Breast epithelium (tissue), 4 donors: ENCODE results near the gene ASAP2. TPM values are rescaled to one million over a fixed set of nuclear protein-coding genes. Genes with fewer than 3 reads are reported as not detected.

Source experiments
- DNase-seq, 2 donors: peaks; one replicate each; pipeline ENCODE4 v3.0.0-alpha.2; 2019; ENCODE audit warnings: low spot score in 2 of 2
- H3K27ac ChIP-seq, 2 donors: fragments of 200-600 bp; sonication (generic) in 1 of 2; one replicate each; pipeline ENCODE4 v1.5.1; 2016 to 2019; ENCODE audit warnings: mild to moderate bottlenecking in 1 of 2
- H3K27me3 ChIP-seq, 2 donors: fragments of 200-600 bp; sonication (generic) in 1 of 2; one replicate each; pipeline versions ENCODE4 v1.5.1 to v1.6.0; 2017 to 2019; ENCODE audit warnings: control low read depth in 1 of 2, mild to moderate bottlenecking in 1 of 2
- H3K36me3 ChIP-seq: fragments of 200-600 bp; one replicate; pipeline ENCODE4 v1.5.1; 2019
- H3K4me1 ChIP-seq, 2 donors: fragments of 200-600 bp; sonication (generic); one replicate each; pipeline ENCODE4 v1.5.1; 2016 to 2019; ENCODE audit warnings: control low read depth in 1 of 2
- H3K4me3 ChIP-seq, 3 donors: fragments of 200-600 bp; sonication (generic); 1 replicate in 2 of 3; 2 replicates in 1 of 3; pipeline ENCODE4 v1.5.1; 2016 to 2019; ENCODE audit warnings: mild to moderate bottlenecking in 3 of 3, moderate library complexity in 2 of 3
- H3K9me3 ChIP-seq, 2 donors: fragments of 200-600 bp; sonication (generic) in 1 of 2; one replicate each; pipeline ENCODE4 v1.5.1; 2016 to 2019; ENCODE audit warnings: control low read depth in 1 of 2
- CTCF ChIP-seq, 3 donors: fragments of 450-650 bp; IDR thresholded peaks; one replicate each; pipeline ENCODE4 v1.5.1; 2016 to 2017; ENCODE audit warnings: antibody characterized with exemption in 3 of 3, mild to moderate bottlenecking in 3 of 3, moderate library complexity in 3 of 3
- POLR2A ChIP-seq: fragments of 450-650 bp; IDR thresholded peaks from one replicate; pipeline ENCODE4 v1.6.1; 2016; ENCODE audit warnings: antibody characterized with exemption, mild to moderate bottlenecking, moderate library complexity
- POLR2AphosphoS5 ChIP-seq, 3 donors: sonication (generic); formaldehyde crosslinking; IDR thresholded peaks; one replicate each; pipeline ENCODE4 v1.6.1; 2017; ENCODE audit warnings: antibody characterized with exemption in 3 of 3
- intact Hi-C: fragments of 100-400 bp; cut with DNase I; formaldehyde crosslinking; loops from one replicate; pipeline ENCODE4 v1.15.1; 2023; ENCODE audit warnings: low total_unique reads
- total RNA-seq, 3 donors: library from RNA; depleted of rRNA; stranded (reverse); fragments of >200 nt; gene quantifications; one replicate each; pipeline ENCODE4 v1.1.0, GENCODE V29; 2016

The ASAP2 gene
- total RNA-seq, 3 donors from 2014 or later, result 14.5 to 24.2 (median 21.0) TPM

- no peak overlapping the region for H3K27ac ChIP-seq
- H3K4me1 ChIP-seq, result no peaks in the 10 kb centered on the region
- no peaks in the 10 kb centered on the region for H3K27me3 ChIP-seq
- no peaks in the 10 kb centered on the region for H3K36me3 ChIP-seq
- intact Hi-C loops, result no loop called here
- DNase-seq, result no peak
- H3K9me3 ChIP-seq, result no peaks in the 10 kb centered on the region
- no peak overlapping the region for H3K4me3 ChIP-seq
- TF ChIP-seq POLR2AphosphoS5 (IDR thresholded peaks at IDR 0.05) (no peak), POLR2A (no peak), CTCF (IDR thresholded peaks at IDR 0.05) (no peak)
These were observed 80.9 kb downstream of the ASAP2 start for GRCh38 chr2:9287400-9288045.

- H3K36me3 ChIP-seq, result no peaks in the 10 kb centered on the region
- intact Hi-C loops, result no loop called here
- TF ChIP-seq POLR2AphosphoS5 (IDR thresholded peaks at IDR 0.05) (no peak), CTCF (IDR thresholded peaks at IDR 0.05) (no peak), POLR2A (no peak)
- no peaks in the 10 kb centered on the region for H3K9me3 ChIP-seq
- DNase-seq, result no peak
- no peak overlapping the region for H3K27ac ChIP-seq
- H3K4me1 ChIP-seq, result no peaks in the 10 kb centered on the region
- H3K4me3 ChIP-seq, result no peak overlapping the region
- no peaks in the 10 kb centered on the region for H3K27me3 ChIP-seq
These were observed 81.6 kb downstream of the ASAP2 start for GRCh38 chr2:9288233-9288632.

- Histone ChIP-seq H3K36me3 (no peaks in the 10 kb centered on the region), H3K27ac (no peak overlapping the region), H3K4me1 (no peaks in the 10 kb centered on the region), H3K9me3 (no peaks in the 10 kb centered on the region), H3K27me3 (no peaks in the 10 kb centered on the region), H3K4me3 (no peak overlapping the region)
- intact Hi-C loops, result no loop called here
- DNase-seq, result no peak
- no peak for TF ChIP-seq CTCF (IDR thresholded peaks at IDR 0.05)
- no peak for TF ChIP-seq POLR2A
- no peak for TF ChIP-seq POLR2AphosphoS5 (IDR thresholded peaks at IDR 0.05)
These were observed 82.2 kb downstream of the ASAP2 start for GRCh38 chr2:9288681-9289338.

- Histone ChIP-seq H3K4me3 (no peak overlapping the region), H3K9me3 (no peaks in the 10 kb centered on the region), H3K27ac (no peak overlapping the region), H3K36me3 (no peaks in the 10 kb centered on the region), H3K27me3 (no peaks in the 10 kb centered on the region), H3K4me1 (no peaks in the 10 kb centered on the region)
- intact Hi-C loops, result no loop called here
- no peak for TF ChIP-seq CTCF (IDR thresholded peaks at IDR 0.05)
- TF ChIP-seq POLR2AphosphoS5 (IDR thresholded peaks at IDR 0.05), result no peak
- no peak for TF ChIP-seq POLR2A
- DNase-seq, result no peak
These were observed 84.7 kb downstream of the ASAP2 start for GRCh38 chr2:9291331-9291730.

GRCh38 chr2:9291866-9292265 lies 85.3 kb downstream of the ASAP2 start:
- no peak overlapping the region for H3K4me3 ChIP-seq
- H3K36me3 ChIP-seq, result no peaks in the 10 kb centered on the region
- no peak overlapping the region for H3K27ac ChIP-seq
- no peak for DNase-seq
- intact Hi-C loops, result no loop called here
- H3K27me3 ChIP-seq, result no peaks in the 10 kb centered on the region
- no peaks in the 10 kb centered on the region for H3K9me3 ChIP-seq
- TF ChIP-seq CTCF (IDR thresholded peaks at IDR 0.05) (no peak), POLR2A (no peak), POLR2AphosphoS5 (IDR thresholded peaks at IDR 0.05) (no peak)
- H3K4me1 ChIP-seq, result no peaks in the 10 kb centered on the region
